ENCODE measurements around the gene TECRL. TPM values are rescaled to one million over a fixed set of nuclear protein-coding genes. Genes with fewer than 3 reads are reported as not detected.

Gene TECRL
- total RNA-seq: not detected in 2 replicates

GRCh38 chr4:64409300-64409699, at the start of gene TECRL:
Gene TECRL (minus strand): TSS chr4:64409450. CDS start chr4:64409351, 99 bp downstream.

All from tracheal epithelial cell (primary cell).